Breast epithelium (tissue), 3 donors: ENCODE data around the gene AGPAT3.

Experiments
- CTCF ChIP-seq, 3 donors: fragments of 450-650 bp; IDR thresholded peaks; one replicate each; pipeline ENCODE4 v1.5.1; 2016 to 2017; ENCODE audit warnings: antibody characterized with exemption in 3 of 3, mild to moderate bottlenecking in 3 of 3, moderate library complexity in 3 of 3
- POLR2A ChIP-seq: fragments of 450-650 bp; IDR thresholded peaks from one replicate; pipeline ENCODE4 v1.6.1; 2016; ENCODE audit warnings: antibody characterized with exemption, mild to moderate bottlenecking, moderate library complexity

- TF ChIP-seq POLR2A (no peak), CTCF (IDR thresholded peaks at IDR 0.05) (no peak)
Measured at GRCh38 chr21:43933680-43934079, 68.7 kb downstream of the AGPAT3 start.
